GOT3 (cell line): Measurements from ENCODE around the gene MAS1.
"Not testable (repeated sequence)": the region's sequence is repeated elsewhere in the genome, so short reads cannot be mapped to it uniquely, and the experiment has no call there.

Experiments
- DNase-seq: peaks from one replicate; lab custom pipeline; 2025; ENCODE audit warnings: mixed read lengths; lab: John Stamatoyannopoulos, UW

MAS1 gene

GRCh38 chr6:159916752-159917151 is 26.0 kb downstream of the MAS1 start:
- no peak for DNase-seq

- DNase-seq, result no peak
Observed at GRCh38 chr6:159919011-159919511, 28.3 kb downstream of the MAS1 start.

GRCh38 chr6:159919800-159920199 is 29.0 kb downstream of the MAS1 start:
- no peak for DNase-seq

GRCh38 chr6:159924150-159924549 is 33.4 kb downstream of the MAS1 start:
- DNase-seq, result not testable (repeated sequence)

GRCh38 chr6:159926542-159927203 is 35.9 kb downstream of the MAS1 start:
- no peak for DNase-seq

GRCh38 chr6:159929819-159930218 is 39.0 kb downstream of the MAS1 start:
- DNase-seq, result no peak

- DNase-seq, result no peak
Observed at GRCh38 chr6:159931112-159931511, 40.3 kb downstream of the MAS1 start.

- no peak for DNase-seq
Observed at GRCh38 chr6:159931846-159932245, 41.1 kb downstream of the MAS1 start.

- DNase-seq, result no peak
Observed at GRCh38 chr6:159933077-159933476, 42.3 kb downstream of the MAS1 start.

GRCh38 chr6:159934181-159934580 is 43.4 kb downstream of the MAS1 start:
- no peak for DNase-seq

GRCh38 chr6:159935065-159935464 is 44.3 kb downstream of the MAS1 start:
- DNase-seq, result no peak

- no peak for DNase-seq
Observed at GRCh38 chr6:159935633-159936032, 44.8 kb downstream of the MAS1 start.

- DNase-seq, result no peak
Observed at GRCh38 chr6:159939591-159940016, 48.8 kb downstream of the MAS1 start.
